Nucleus accumbens (tissue), 56 donors: Measurements from ENCODE around the gene LIG4.
A peak's percentile ranks its signal among the peaks of the same experiment; 100 is the strongest.

Experiments used
- DNase-seq, 56 donors: peaks; one replicate each; lab custom pipeline; 2025; lab: John Stamatoyannopoulos, UW

LIG4 gene

GRCh38 chr13:108215436-108215835 lies at the start of gene LIG4:
Gene LIG4, minus strand, starts transcription at chr13:108215536. Its CDS starts 4,268 bp downstream, at chr13:108211268.
- DNase-seq: peak in 55 of 56 donors; percentile 33 to 94 (median 85)

GRCh38 chr13:108263621-108264355 lies 48.5 kb upstream of the LIG4 start:
- no peak for DNase-seq

- DNase-seq: no peak
These were observed 41.9 kb upstream of the LIG4 start for GRCh38 chr13:108257248-108257647.

GRCh38 chr13:108249150-108249549 lies 33.8 kb upstream of the LIG4 start:
- DNase-seq: no peak

GRCh38 chr13:108230377-108230776 lies 15.0 kb upstream of the LIG4 start:
- DNase-seq: no peak

- DNase-seq: peak in 2 of 56 donors; percentile 4 to 21
These were observed 12.4 kb upstream of the LIG4 start for GRCh38 chr13:108227651-108228272.

GRCh38 chr13:108226184-108226583 lies 10.8 kb upstream of the LIG4 start:
- DNase-seq: no peak

- no peak for DNase-seq
These were observed 10.1 kb upstream of the LIG4 start for GRCh38 chr13:108225440-108225839.

- DNase-seq: no peak
These were observed 8.6 kb upstream of the LIG4 start for GRCh38 chr13:108223687-108224503.

GRCh38 chr13:108220041-108220440 lies 4.7 kb upstream of the LIG4 start:
- DNase-seq: no peak

GRCh38 chr13:108218044-108218974 lies 3.0 kb upstream of the LIG4 start, which contains the start of gene ABHD13:
Gene ABHD13, plus strand, starts transcription at chr13:108218392. Its CDS starts 10,827 bp downstream, at chr13:108229219.
- peak in 55 of 56 donors; percentile 32 to 94 (median 87) for DNase-seq

- peak in 2 of 56 donors; percentile 36 to 56 for DNase-seq
These were observed 2.1 kb upstream of the LIG4 start for GRCh38 chr13:108217307-108218043.

- peak in 17 of 56 donors; percentile 1 to 56 (median 34) for DNase-seq
These were observed 680 bp downstream of the LIG4 start for GRCh38 chr13:108214441-108215271.

- no peak for DNase-seq
These were observed 1.4 kb downstream of the LIG4 start for GRCh38 chr13:108213946-108214345.

GRCh38 chr13:108212886-108213285 lies 2.5 kb downstream of the LIG4 start:
- no peak for DNase-seq

GRCh38 chr13:108210551-108210950 lies 4.8 kb downstream of the LIG4 start:
- DNase-seq: no peak

GRCh38 chr13:108200781-108201398 lies 14.4 kb downstream of the LIG4 start:
- DNase-seq: no peak

GRCh38 chr13:108195861-108196260 lies 19.5 kb downstream of the LIG4 start:
- no peak for DNase-seq
